ENCODE results near the gene TRAPPC12.

- TF ChIP-seq CTCF (IDR thresholded peaks at IDR 0.05): no peak
- TF ChIP-seq POLR2A (IDR thresholded peaks at IDR 0.05): no peak
These were observed 31.6 kb downstream of the TRAPPC12 start for GRCh38 chr2:3411103-3411502.

All from esophagus squamous epithelium (tissue), 4 donors.